ENCODE measurements around the gene OFD1.

The OFD1 gene

DNA sequence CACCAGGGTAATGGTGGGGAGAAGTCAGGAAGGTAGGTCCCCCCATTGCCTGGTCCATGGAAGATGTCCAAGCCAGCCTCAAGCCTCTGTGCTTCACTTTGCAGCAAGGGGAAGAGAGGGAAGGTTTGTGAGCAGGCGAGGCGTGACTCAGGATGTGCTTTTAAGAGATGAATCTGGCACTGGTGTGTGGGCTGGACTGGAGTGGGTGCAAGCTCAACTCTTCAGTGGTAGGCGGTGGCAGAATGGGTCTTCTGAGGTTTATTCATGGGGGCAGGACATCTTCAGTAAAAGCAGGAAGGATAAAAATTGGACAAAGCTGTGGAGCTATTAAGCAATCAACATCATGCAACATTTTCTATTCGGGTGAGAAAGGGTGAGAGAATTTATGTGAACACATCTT, 63.0 kb downstream of the OFD1 start:
- DNase-seq, result no peak

GRCh38 chrX:13798184-13798583, 63.6 kb downstream of the OFD1 start:
- DNase-seq, result no peak

DNA sequence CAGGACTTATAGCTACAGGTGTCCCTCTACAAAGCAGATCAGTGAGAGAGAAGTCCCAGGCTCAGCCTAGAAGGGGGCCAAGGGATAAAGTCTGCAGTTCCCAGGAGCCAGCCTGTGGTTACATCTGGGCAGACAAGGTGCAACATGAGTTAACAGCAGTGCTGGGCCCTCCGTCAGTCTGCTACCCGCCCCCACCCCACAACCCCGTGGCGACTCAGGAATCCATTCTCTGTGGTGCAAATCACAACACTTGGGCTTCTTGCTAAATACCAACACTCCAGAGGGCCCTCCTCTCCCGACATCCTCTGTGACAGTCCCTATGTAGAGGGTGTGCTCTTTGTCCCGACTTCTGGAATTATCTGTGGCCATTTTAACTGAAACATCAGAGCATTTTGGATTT, 68.6 kb downstream of the OFD1 start:
- DNase-seq, result no peak

- DNase-seq, result no peak
Observed at GRCh38 chrX:13805241-13805640, 70.7 kb downstream of the OFD1 start.

DNA sequence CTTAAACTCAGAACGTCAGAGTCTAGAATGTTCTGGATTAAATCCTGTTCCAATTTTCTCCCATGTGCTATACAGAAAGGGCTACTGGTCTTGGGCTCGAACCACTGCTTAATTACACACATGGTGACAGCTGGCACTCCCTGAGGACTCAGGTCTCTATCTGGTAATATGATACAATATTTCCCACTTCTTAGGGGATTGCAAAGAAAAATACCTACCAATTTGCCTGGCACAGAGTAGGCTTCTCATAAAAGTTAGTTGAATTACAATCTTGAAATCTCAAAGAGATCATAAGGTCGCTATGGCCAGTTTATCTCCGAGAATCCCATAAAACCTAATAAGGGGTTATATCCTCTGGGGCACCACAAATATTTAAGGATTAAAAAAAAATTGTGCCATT, 73.7 kb downstream of the OFD1 start:
- no peak for DNase-seq

GRCh38 chrX:13808865-13809264, 74.3 kb downstream of the OFD1 start:
- no peak for DNase-seq

- no peak for DNase-seq
Observed at GRCh38 chrX:13815664-13816063, 81.1 kb downstream of the OFD1 start.

- no peak for DNase-seq
Observed at GRCh38 chrX:13816176-13816575, 81.6 kb downstream of the OFD1 start.

GRCh38 chrX:13816643-13817627, 82.4 kb downstream of the OFD1 start, which contains the start of gene GPM6B:
Gene GPM6B, minus strand, starts transcription at chrX:13817093. Its CDS starts 189 bp downstream, at chrX:13816904.
- DNase-seq, result no peak
